Tibial nerve (tissue), 4 donors: ENCODE results near the gene MARCHF10.

Source experiments
- EP300 ChIP-seq, 2 donors: sonication (generic); formaldehyde crosslinking; IDR thresholded peaks; one replicate each; pipeline ENCODE4 v1.6.1; 2017; ENCODE audit warnings: antibody characterized with exemption in 2 of 2, mild to moderate bottlenecking in 1 of 2
- POLR2A ChIP-seq, 2 donors: fragments of 450-650 bp; IDR thresholded peaks; one replicate each; pipeline ENCODE4 v1.6.1; 2017; ENCODE audit warnings: antibody characterized with exemption in 2 of 2, mild to moderate bottlenecking in 2 of 2, moderate library complexity in 2 of 2
- TF ChIP-seq, protein P1 (sequence below), 5 experiments: fragments of 200-600 bp in 3 of 5; fragments of 450-650 bp in 2 of 5; sonication (generic) in 3 of 5; IDR thresholded peaks; one replicate each; pipeline ENCODE4 v1.5.1; 2016 to 2019; ENCODE audit warnings: antibody characterized with exemption in 5 of 5, mild to moderate bottlenecking in 3 of 5, moderate library complexity in 2 of 5

DNA sequence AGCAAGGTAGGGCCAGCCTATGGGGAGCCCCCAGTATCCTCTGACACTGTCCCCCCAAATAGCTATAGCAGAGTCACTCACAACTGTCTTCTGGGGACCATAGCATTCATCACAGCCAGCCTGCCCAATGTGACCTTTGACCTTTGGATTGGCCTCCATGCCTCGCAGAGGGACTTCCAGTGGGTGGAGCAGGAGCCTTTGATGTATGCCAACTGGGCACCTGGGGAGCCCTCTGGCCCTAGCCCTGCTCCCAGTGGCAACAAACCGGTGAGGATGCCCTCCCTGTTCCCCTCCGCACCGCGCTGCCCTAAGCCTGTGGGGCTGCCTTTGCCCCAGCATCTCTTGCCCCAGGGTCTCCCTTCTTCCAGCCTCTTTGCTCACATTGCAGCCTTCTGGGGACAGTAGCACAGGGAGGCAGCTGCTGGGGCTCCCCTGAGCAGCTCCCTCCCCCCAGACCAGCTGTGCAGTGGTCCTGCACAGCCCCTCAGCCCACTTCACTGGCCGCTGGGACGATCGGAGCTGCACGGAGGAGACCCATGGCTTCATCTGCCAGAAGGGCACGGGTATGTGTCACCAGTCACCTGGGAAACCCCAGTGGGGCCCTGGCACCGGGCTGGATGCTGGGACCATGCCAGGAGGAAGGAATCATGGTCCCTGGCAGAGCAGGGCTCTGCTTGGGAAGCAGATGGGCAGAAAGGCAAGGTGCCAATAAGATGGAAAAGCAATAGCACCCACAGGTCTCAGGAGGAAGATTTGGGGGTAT, 119.5 kb downstream of the MARCHF10 start:
- TF ChIP-seq, protein P1, sequence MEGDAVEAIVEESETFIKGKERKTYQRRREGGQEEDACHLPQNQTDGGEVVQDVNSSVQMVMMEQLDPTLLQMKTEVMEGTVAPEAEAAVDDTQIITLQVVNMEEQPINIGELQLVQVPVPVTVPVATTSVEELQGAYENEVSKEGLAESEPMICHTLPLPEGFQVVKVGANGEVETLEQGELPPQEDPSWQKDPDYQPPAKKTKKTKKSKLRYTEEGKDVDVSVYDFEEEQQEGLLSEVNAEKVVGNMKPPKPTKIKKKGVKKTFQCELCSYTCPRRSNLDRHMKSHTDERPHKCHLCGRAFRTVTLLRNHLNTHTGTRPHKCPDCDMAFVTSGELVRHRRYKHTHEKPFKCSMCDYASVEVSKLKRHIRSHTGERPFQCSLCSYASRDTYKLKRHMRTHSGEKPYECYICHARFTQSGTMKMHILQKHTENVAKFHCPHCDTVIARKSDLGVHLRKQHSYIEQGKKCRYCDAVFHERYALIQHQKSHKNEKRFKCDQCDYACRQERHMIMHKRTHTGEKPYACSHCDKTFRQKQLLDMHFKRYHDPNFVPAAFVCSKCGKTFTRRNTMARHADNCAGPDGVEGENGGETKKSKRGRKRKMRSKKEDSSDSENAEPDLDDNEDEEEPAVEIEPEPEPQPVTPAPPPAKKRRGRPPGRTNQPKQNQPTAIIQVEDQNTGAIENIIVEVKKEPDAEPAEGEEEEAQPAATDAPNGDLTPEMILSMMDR (IDR thresholded peaks at IDR 0.05) = no peak
- no peak for TF ChIP-seq POLR2A (IDR thresholded peaks at IDR 0.05)
- no peak for TF ChIP-seq EP300 (IDR thresholded peaks at IDR 0.05)
